ENCODE measurements around the gene TCEA3. TPM values are rescaled to one million over a fixed set of nuclear protein-coding genes. Genes with fewer than 3 reads are reported as not detected.

Gene TCEA3
- total RNA-seq, 6 experiments from 2014 or later = 6.0 to 8.4 (median 7.1) TPM

- Mint-ChIP-seq H3K36me3 (ENCODE audit: low read depth) (0 out of 2 replicates have a peak, but pooled peaks cover 4% of the 10 kb centered on the region), H3K4me1 (ENCODE audit: low read depth) (peaks cover 5% of the 10 kb centered on the region; the same call in 1 of the 2 replicates), H3K4me3 (peak overlapping the region; percentile 71), H3K27me3 (ENCODE audit: insufficient read depth) (peaks cover 3% of the 10 kb centered on the region; the same call in 1 of the 2 replicates), H3K27ac (peak overlapping the region; percentile 83), H3K9me3 (no peaks in the 10 kb centered on the region)
- DNase-seq = peak; percentile 66
- TF ChIP-seq, protein P1, sequence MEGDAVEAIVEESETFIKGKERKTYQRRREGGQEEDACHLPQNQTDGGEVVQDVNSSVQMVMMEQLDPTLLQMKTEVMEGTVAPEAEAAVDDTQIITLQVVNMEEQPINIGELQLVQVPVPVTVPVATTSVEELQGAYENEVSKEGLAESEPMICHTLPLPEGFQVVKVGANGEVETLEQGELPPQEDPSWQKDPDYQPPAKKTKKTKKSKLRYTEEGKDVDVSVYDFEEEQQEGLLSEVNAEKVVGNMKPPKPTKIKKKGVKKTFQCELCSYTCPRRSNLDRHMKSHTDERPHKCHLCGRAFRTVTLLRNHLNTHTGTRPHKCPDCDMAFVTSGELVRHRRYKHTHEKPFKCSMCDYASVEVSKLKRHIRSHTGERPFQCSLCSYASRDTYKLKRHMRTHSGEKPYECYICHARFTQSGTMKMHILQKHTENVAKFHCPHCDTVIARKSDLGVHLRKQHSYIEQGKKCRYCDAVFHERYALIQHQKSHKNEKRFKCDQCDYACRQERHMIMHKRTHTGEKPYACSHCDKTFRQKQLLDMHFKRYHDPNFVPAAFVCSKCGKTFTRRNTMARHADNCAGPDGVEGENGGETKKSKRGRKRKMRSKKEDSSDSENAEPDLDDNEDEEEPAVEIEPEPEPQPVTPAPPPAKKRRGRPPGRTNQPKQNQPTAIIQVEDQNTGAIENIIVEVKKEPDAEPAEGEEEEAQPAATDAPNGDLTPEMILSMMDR (IDR thresholded peaks at IDR 0.05) = no peak
These were observed 30.4 kb downstream of the TCEA3 start for GRCh38 chr1:23394181-23394580.

- Mint-ChIP-seq H3K4me1 (ENCODE audit: low read depth) (peaks cover 5% of the 10 kb centered on the region; the same call in 1 of the 2 replicates), H3K27ac (peak overlapping the region; percentile 83), H3K36me3 (ENCODE audit: low read depth) (0 out of 2 replicates have a peak, but pooled peaks cover 4% of the 10 kb centered on the region), H3K4me3 (peak overlapping the region; percentile 71), H3K9me3 (no peaks in the 10 kb centered on the region), H3K27me3 (ENCODE audit: insufficient read depth) (peaks cover 3% of the 10 kb centered on the region; the same call in 1 of the 2 replicates)
- TF ChIP-seq, protein P1 (IDR thresholded peaks at IDR 0.05) = no peak
- peak; percentile 43 for DNase-seq
These were observed 30.8 kb downstream of the TCEA3 start for GRCh38 chr1:23393706-23394105.

DNA sequence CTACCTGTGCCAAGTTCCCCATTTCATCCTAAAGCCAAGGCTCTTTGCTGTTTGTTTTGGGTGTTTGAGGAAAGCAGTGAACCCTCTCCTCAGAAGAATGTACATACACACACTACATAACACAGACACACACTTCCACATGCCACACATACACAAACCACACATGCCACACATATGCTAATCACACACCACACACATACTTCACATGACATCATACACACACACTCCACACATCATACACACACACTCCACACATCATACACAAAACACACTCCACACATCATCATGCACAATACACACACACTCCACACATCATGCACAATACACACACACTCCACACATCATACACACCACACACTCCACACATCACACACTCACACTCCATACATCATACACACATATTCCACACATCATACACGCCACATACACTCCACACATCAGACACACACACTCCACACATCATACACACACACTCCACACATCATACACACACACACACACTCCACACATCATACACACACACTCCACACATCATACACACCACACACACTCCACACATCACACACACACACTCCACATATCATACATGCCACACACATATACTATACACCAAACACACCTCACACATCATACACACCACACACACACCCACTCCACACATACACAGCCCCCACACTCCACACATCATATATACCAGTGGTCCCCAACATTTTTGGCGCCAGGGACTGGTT, 32.3 kb downstream of the TCEA3 start:
- TF ChIP-seq, protein P1 (IDR thresholded peaks at IDR 0.05) = no peak
- no peaks in the 10 kb centered on the region for H3K9me3 Mint-ChIP-seq
- H3K4me3 Mint-ChIP-seq = no peak overlapping the region
- no peak for DNase-seq
- no peak overlapping the region for H3K27ac Mint-ChIP-seq
- H3K4me1 Mint-ChIP-seq (ENCODE audit: low read depth) = peaks cover 5% of the 10 kb centered on the region; the same call in 1 of the 2 replicates
- peaks cover 3% of the 10 kb centered on the region; the same call in 1 of the 2 replicates for H3K27me3 Mint-ChIP-seq (ENCODE audit: insufficient read depth)
- 0 out of 2 replicates have a peak, but pooled peaks cover 4% of the 10 kb centered on the region for H3K36me3 Mint-ChIP-seq (ENCODE audit: low read depth)

DNA sequence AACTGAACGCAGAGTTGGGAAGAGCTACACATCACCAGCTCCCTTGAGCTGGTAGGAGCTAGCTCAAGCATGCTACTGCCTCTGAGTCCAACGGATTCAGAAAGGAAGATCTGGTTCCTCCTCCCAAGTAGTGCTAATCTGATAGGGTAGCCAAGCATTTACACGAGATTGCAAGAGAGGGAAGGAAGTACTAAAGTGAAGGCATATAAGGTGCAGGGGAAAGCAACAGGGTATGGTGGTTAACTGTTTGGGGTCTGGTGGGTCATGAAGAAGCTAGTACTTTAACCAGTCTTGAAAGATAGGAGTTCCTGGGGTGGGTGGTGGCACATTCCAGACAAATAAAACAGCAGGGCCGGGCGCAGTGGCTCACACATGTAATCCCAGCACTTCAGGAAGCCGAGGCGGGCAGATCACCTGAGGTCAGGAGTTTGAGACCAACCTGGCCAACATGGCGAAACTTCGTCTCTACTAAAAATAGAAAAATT, 34.7 kb downstream of the TCEA3 start:
- Mint-ChIP-seq H3K36me3 (ENCODE audit: low read depth) (no peaks in the 10 kb centered on the region; the same call in 1 of the 2 replicates), H3K27me3 (ENCODE audit: insufficient read depth) (peaks cover 5% of the 10 kb centered on the region), H3K27ac (no peak overlapping the region), H3K4me1 (ENCODE audit: low read depth) (peaks cover 11% of the 10 kb centered on the region), H3K9me3 (no peaks in the 10 kb centered on the region), H3K4me3 (no peak overlapping the region)
- DNase-seq = no peak
- TF ChIP-seq, protein P1 (IDR thresholded peaks at IDR 0.05) = no peak

- TF ChIP-seq, protein P1 (IDR thresholded peaks at IDR 0.05) = no peak
- Mint-ChIP-seq H3K4me3 (no peak overlapping the region), H3K36me3 (ENCODE audit: low read depth) (peaks cover 5% of the 10 kb centered on the region; the same call in 1 of the 2 replicates), H3K9me3 (no peaks in the 10 kb centered on the region), H3K27me3 (ENCODE audit: insufficient read depth) (peaks cover 5% of the 10 kb centered on the region), H3K27ac (no peak overlapping the region), H3K4me1 (ENCODE audit: low read depth) (peaks cover 26% of the 10 kb centered on the region)
- DNase-seq = no peak
These were observed 37.1 kb downstream of the TCEA3 start for GRCh38 chr1:23387494-23387893.

Measured in HFFc6 (cell line).